GM18870 (cell line): Measurements from ENCODE around the gene CTNNA1.

ENCODE experiments used
- ATAC-seq: cut with Tn5 transposase; IDR thresholded peaks from one replicate; pipeline ENCODE4 v1.9.1; 2021; ENCODE audit warnings: moderate library complexity; ENCODE audit not compliant: unreplicated experiment

Gene CTNNA1

GRCh38 chr5:138944527-138945322 lies 191.5 kb downstream of the CTNNA1 start:
- no peak for ATAC-seq

- ATAC-seq: no peak
Measured at GRCh38 chr5:138945421-138946240, 192.4 kb downstream of the CTNNA1 start.

- ATAC-seq: no peak
Measured at GRCh38 chr5:138946241-138946623, 193.0 kb downstream of the CTNNA1 start.

- no peak for ATAC-seq
Measured at GRCh38 chr5:138946831-138947560, 193.8 kb downstream of the CTNNA1 start.

- ATAC-seq: no peak
Measured at GRCh38 chr5:138947780-138948179, 194.6 kb downstream of the CTNNA1 start.

- ATAC-seq: no peak
Measured at GRCh38 chr5:138948471-138949222, 195.4 kb downstream of the CTNNA1 start.

- ATAC-seq: no peak
Measured at GRCh38 chr5:138949223-138949574, 196.0 kb downstream of the CTNNA1 start.

GRCh38 chr5:138949988-138950387 lies 196.8 kb downstream of the CTNNA1 start:
- no peak for ATAC-seq

- ATAC-seq: no peak
Measured at GRCh38 chr5:138950421-138951031, 197.3 kb downstream of the CTNNA1 start.

GRCh38 chr5:138951091-138951985 lies 198.1 kb downstream of the CTNNA1 start:
- no peak for ATAC-seq

- no peak for ATAC-seq
Measured at GRCh38 chr5:138951986-138952735, 198.9 kb downstream of the CTNNA1 start.

- no peak for ATAC-seq
Measured at GRCh38 chr5:138952962-138953361, 199.7 kb downstream of the CTNNA1 start.

- ATAC-seq: no peak
Measured at GRCh38 chr5:138953387-138954256, 200.4 kb downstream of the CTNNA1 start.

GRCh38 chr5:138954257-138955012 lies 201.2 kb downstream of the CTNNA1 start:
- no peak for ATAC-seq

- no peak for ATAC-seq
Measured at GRCh38 chr5:138955013-138955660, 201.9 kb downstream of the CTNNA1 start.

- ATAC-seq: no peak
Measured at GRCh38 chr5:138955671-138956295, 202.6 kb downstream of the CTNNA1 start.
